VCaP (cell line): ENCODE measurements around the gene TJAP1.

Source experiments
- H3K27ac ChIP-seq: fragments of 450-650 bp; 2 replicates; pipeline ENCODE4 v1.5.1; 2017
- TF ChIP-seq, protein P1 (sequence below): fragments of 450-650 bp; conservative IDR thresholded peaks from 2 replicates; pipeline ENCODE4 v1.5.1; 2017; ENCODE audit warnings: mild to moderate bottlenecking, moderate library complexity

TJAP1 gene

DNA sequence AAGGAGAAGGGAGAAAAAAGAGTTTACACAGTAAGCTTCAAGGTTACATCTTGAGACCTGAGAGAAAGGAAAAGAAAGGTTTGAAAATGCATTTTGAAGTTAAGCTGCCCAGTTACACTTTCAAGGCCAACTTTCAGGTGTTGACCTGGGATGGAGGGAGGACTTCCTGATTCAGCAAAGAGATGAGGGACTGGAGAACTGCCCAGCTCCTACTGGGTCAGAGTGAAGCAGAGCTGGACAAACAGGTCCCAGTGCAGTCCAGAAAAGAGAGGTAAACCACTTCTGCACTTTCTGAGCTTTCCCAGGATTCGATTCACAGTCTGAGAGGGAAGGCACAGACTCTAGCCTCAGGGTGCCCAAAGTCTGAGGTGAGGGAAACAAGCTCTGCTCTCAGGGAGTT lies 6.0 kb upstream of the TJAP1 start:
- peak overlapping the region; percentile 33 for H3K27ac ChIP-seq
- TF ChIP-seq, protein P1, sequence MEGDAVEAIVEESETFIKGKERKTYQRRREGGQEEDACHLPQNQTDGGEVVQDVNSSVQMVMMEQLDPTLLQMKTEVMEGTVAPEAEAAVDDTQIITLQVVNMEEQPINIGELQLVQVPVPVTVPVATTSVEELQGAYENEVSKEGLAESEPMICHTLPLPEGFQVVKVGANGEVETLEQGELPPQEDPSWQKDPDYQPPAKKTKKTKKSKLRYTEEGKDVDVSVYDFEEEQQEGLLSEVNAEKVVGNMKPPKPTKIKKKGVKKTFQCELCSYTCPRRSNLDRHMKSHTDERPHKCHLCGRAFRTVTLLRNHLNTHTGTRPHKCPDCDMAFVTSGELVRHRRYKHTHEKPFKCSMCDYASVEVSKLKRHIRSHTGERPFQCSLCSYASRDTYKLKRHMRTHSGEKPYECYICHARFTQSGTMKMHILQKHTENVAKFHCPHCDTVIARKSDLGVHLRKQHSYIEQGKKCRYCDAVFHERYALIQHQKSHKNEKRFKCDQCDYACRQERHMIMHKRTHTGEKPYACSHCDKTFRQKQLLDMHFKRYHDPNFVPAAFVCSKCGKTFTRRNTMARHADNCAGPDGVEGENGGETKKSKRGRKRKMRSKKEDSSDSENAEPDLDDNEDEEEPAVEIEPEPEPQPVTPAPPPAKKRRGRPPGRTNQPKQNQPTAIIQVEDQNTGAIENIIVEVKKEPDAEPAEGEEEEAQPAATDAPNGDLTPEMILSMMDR: no peak

DNA sequence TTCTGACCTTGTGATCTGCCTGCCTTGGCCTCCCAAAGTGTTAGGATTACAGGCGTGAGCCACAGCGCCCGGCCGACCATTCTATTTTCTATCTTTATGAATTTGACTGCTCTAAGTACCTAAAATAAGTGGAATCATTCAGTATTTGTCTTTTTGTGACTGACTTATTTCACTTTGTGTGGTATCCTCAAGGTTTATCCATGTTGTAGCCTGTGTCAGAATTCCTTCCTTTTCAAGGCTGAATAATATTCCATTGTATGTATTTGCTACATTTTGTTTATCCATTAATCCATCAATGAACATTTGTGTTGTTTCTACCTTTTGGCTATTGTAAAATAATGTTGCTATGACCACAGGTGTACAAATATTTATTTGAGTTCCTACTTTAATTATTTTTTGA lies 4.9 kb upstream of the TJAP1 start:
- no peak overlapping the region for H3K27ac ChIP-seq
- TF ChIP-seq, protein P1: no peak

- TF ChIP-seq, protein P1: no peak
- H3K27ac ChIP-seq: no peak overlapping the region
These were observed 1.9 kb upstream of the TJAP1 start for GRCh38 chr6:43475516-43475915.

GRCh38 chr6:43476746-43477145 lies 624 bp upstream of the TJAP1 start:
- peak overlapping the region; percentile 80 for H3K27ac ChIP-seq
- TF ChIP-seq, protein P1: no peak

DNA sequence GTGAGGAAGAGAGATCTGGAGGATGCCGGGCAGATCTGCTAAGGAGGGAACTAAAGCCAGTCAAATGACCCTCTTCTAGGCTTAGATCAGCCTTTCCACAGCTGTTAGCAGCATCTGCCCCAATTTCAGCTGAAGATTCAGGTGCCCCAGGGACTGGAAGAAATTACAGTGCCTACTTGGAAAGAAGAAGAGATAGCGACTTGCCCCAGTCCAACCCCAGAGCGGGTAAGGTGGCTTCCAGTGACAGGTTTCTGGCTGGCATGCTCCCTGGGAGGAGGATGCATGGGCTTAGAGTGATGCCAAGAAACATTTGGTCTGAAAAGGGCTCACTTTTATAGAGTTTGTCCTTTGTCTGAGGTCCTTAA lies 620 bp downstream of the TJAP1 start:
- TF ChIP-seq, protein P1: no peak
- peak overlapping the region; percentile 80 for H3K27ac ChIP-seq

DNA sequence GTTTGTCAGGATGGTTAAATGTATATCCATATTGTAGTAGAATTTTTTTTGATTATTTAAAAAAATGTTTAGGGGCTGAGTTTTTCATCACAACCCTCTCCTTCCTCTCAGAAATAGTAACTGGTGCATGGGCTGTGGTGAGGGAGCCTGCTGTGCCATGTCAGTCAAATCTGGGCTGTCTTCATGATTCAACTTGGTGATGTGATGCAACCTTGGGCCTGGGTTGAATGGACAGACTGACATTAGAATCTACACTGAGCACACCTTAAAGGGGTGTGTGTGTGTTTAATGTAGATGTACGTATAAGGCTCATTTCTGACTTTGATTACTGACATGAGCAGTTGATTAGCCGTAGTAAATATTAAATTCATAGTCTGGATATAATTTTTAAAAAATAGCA lies 3.7 kb downstream of the TJAP1 start:
- no peak overlapping the region for H3K27ac ChIP-seq
- TF ChIP-seq, protein P1: no peak

GRCh38 chr6:43481591-43482236 lies 4.3 kb downstream of the TJAP1 start:
- TF ChIP-seq, protein P1: no peak
- no peak overlapping the region for H3K27ac ChIP-seq
